ENCODE data around the gene FCER1G. TPM values are rescaled to one million over a fixed set of nuclear protein-coding genes. Genes with fewer than 3 reads are reported as not detected.

Gene FCER1G
- total RNA-seq, 1 donor from 2014 or later = 64.8 TPM

- Histone ChIP-seq H3K36me3 (peaks cover 0 to 15% of the 10 kb centered on the region in 2 donors), H3K9me3 (no peaks in the 10 kb centered on the region), H3K4me1 (peaks cover 29% of the 10 kb centered on the region), H3K27ac (no peak overlapping the region), H3K4me3 (no peak overlapping the region), H3K27me3 (no peaks in the 10 kb centered on the region)
- intact Hi-C loops (cut with DNase I) = loop anchor here (2.0 to 5.0 kb wide), 2 partner anchors 55 to 152 kb away; no protein-coding TSS in a partner anchor
- TF ChIP-seq POLR2AphosphoS5 (IDR thresholded peaks at IDR 0.05; ENCODE audit: insufficient read depth in 1 of 2, low read depth in 1 of 2) = no peak
- no peak for TF ChIP-seq POLR2A (IDR thresholded peaks at IDR 0.05)
- TF ChIP-seq CTCF (IDR thresholded peaks at IDR 0.05) = no peak
- DNase-seq (ENCODE audit: extremely low spot score in 2 of 2) = no peak
Measured at GRCh38 chr1:161229896-161230295, 14.8 kb downstream of the FCER1G start.

DNA sequence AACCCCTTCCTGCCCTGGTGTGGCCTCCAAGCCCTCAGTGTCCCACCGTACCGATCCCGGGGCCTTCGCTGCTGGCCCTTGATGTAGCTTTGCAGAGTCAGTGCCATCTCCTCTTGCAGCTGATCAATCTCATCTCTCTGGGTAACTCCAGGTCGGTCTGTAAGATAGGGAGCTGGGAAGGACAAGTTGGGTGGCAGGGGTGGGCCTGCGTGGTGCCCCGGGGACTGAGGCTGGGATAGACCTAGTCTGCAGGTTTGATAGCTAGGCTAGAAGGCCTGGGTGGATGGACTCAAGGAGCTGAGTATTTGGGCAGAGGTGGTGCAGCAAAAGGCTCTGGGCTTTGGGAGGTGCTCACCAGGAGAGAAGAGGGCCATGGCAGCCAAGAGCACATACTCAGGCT, 15.7 kb downstream of the FCER1G start:
- DNase-seq (ENCODE audit: extremely low spot score in 2 of 2) = no peak
- Histone ChIP-seq H3K4me1 (peaks cover 22% of the 10 kb centered on the region), H3K9me3 (no peaks in the 10 kb centered on the region), H3K4me3 (no peak overlapping the region), H3K36me3 (peaks cover 0 to 15% of the 10 kb centered on the region in 2 donors), H3K27ac (no peak overlapping the region), H3K27me3 (no peaks in the 10 kb centered on the region)
- intact Hi-C loops (cut with DNase I) = loop anchor here (2.0 kb wide), 1 partner anchor 54 kb away; no protein-coding TSS in a partner anchor
- TF ChIP-seq POLR2A (IDR thresholded peaks at IDR 0.05) (no peak), POLR2AphosphoS5 (IDR thresholded peaks at IDR 0.05; ENCODE audit: insufficient read depth in 1 of 2, low read depth in 1 of 2) (no peak), CTCF (IDR thresholded peaks at IDR 0.05) (no peak)

DNA sequence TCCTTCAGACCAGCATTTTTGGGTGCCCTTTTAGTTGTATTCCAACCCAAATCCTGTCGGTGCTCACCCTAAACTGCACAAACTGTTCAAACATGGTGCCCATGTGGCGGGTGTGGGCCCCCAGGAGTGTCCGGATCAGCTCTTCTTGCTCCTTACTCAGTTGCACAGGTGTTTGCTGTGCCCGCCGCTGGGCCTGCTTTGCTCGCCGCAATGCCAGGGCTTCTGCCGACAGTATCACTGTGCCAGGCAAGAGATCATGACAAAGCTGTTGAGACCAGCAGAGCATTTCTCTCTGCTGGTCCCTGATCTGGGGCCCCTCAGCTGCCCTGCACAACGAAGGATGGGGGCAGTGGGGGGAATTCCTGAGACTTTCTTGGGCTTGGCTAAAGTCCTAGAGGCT, 18.0 kb downstream of the FCER1G start:
- Histone ChIP-seq H3K4me3 (no peak overlapping the region), H3K27me3 (no peaks in the 10 kb centered on the region), H3K4me1 (peaks cover 1% of the 10 kb centered on the region), H3K27ac (no peak overlapping the region), H3K9me3 (no peaks in the 10 kb centered on the region), H3K36me3 (peaks cover 0 to 12% of the 10 kb centered on the region in 2 donors)
- TF ChIP-seq CTCF (IDR thresholded peaks at IDR 0.05) (no peak), POLR2AphosphoS5 (IDR thresholded peaks at IDR 0.05; ENCODE audit: insufficient read depth in 1 of 2, low read depth in 1 of 2) (no peak), POLR2A (IDR thresholded peaks at IDR 0.05) (no peak)
- intact Hi-C loops (cut with DNase I) = no loop called here
- no peak for DNase-seq (ENCODE audit: extremely low spot score in 2 of 2)

GRCh38 chr1:161235957-161236775, 21.1 kb downstream of the FCER1G start:
- Histone ChIP-seq H3K9me3 (no peaks in the 10 kb centered on the region), H3K27ac (no peak overlapping the region), H3K36me3 (no peaks in the 10 kb centered on the region), H3K27me3 (no peaks in the 10 kb centered on the region), H3K4me1 (no peaks in the 10 kb centered on the region), H3K4me3 (no peak overlapping the region)
- TF ChIP-seq POLR2A (IDR thresholded peaks at IDR 0.05) (no peak), POLR2AphosphoS5 (IDR thresholded peaks at IDR 0.05; ENCODE audit: insufficient read depth in 1 of 2, low read depth in 1 of 2) (no peak), CTCF (IDR thresholded peaks at IDR 0.05) (no peak)
- no peak for DNase-seq (ENCODE audit: extremely low spot score in 2 of 2)
- intact Hi-C loops (cut with DNase I) = no loop called here

- TF ChIP-seq POLR2A (IDR thresholded peaks at IDR 0.05) (no peak), CTCF (IDR thresholded peaks at IDR 0.05) (no peak)
- no peaks in the 10 kb centered on the region for H3K9me3 ChIP-seq
- DNase-seq (ENCODE audit: extremely low spot score in 2 of 2) = no peak
- H3K4me3 ChIP-seq = no peak within 1 kb of the TSS
- no peaks in the 10 kb centered on the region for H3K27me3 ChIP-seq
- intact Hi-C loops (cut with DNase I) = no loop called here
- no peak within 1 kb of the TSS for H3K27ac ChIP-seq
- H3K4me1 ChIP-seq = no peaks in the 10 kb centered on the region
- H3K36me3 ChIP-seq = no peaks in the 10 kb centered on the region
Measured at GRCh38 chr1:161238039-161238473, 23.0 kb downstream of the FCER1G start, which contains the start of gene NR1I3. Gene NR1I3, minus strand, starts transcription at chr1:161238203. Its CDS starts 1,638 bp downstream, at chr1:161236565.
